MM.1S (cell line): ENCODE data around the gene DRC7.

Experiments
- DNase-seq: peaks from one replicate; pipeline ENCODE4 v3.0.0-alpha.2; 2015
- H2AFZ ChIP-seq: fragments of 300-600 bp; sonication (generic); 2 replicates; pipeline ENCODE4 v1.6.0; 2016; ENCODE audit warnings: antibody characterized with exemption, low read length
- H3F3A ChIP-seq: fragments of 300-600 bp; sonication (generic); 2 replicates; pipeline ENCODE4 v1.6.1; 2016; ENCODE audit warnings: mild to moderate bottlenecking, antibody characterized with exemption, low read length, moderate library complexity, mixed read lengths; ENCODE audit not compliant: insufficient read depth
- H3K27ac ChIP-seq: fragments of 300-600 bp; sonication (generic); 2 replicates; pipeline ENCODE4 v1.5.1; 2016; ENCODE audit warnings: mild to moderate bottlenecking, low read length
- H3K27me3 ChIP-seq: fragments of 300-600 bp; sonication (generic); replicated peaks from 2 replicates; pipeline ENCODE4 v1.6.0; 2016; ENCODE audit warnings: low read length; ENCODE audit not compliant: insufficient read depth
- H3K36me3 ChIP-seq: fragments of 300-600 bp; sonication (generic); replicated peaks from 2 replicates; pipeline ENCODE4 v1.6.1; 2016; ENCODE audit warnings: mild to moderate bottlenecking, low read length, mixed read lengths; ENCODE audit not compliant: insufficient read depth
- H3K4me1 ChIP-seq: fragments of 300-600 bp; sonication (generic); 2 replicates; pipeline ENCODE4 v1.6.1; 2016; ENCODE audit warnings: low read length, mixed read lengths
- H3K4me2 ChIP-seq: fragments of 300-600 bp; sonication (generic); 2 replicates; pipeline ENCODE4 v1.6.0; 2016; ENCODE audit warnings: low read depth, low read length
- H3K4me3 ChIP-seq: fragments of 300-600 bp; sonication (generic); 2 replicates; pipeline ENCODE4 v1.5.1; 2016; ENCODE audit warnings: low read length, mixed read lengths
- H3K79me2 ChIP-seq: fragments of 300-600 bp; sonication (generic); 2 replicates; pipeline ENCODE4 v1.6.1; 2016; ENCODE audit warnings: mixed run types, low read length, mixed read lengths
- H3K9ac ChIP-seq: fragments of 300-600 bp; sonication (generic); 2 replicates; pipeline ENCODE4 v1.6.1; 2016; ENCODE audit warnings: low read length, mixed read lengths
- H3K9me2 ChIP-seq: fragments of 300-600 bp; sonication (generic); replicated peaks from 2 replicates; pipeline ENCODE4 v1.6.1; 2016; ENCODE audit warnings: mild to moderate bottlenecking, low read length, mixed read lengths; ENCODE audit not compliant: insufficient read depth
- H3K9me3 ChIP-seq: fragments of 300-600 bp; sonication (generic); replicated peaks from 2 replicates; pipeline ENCODE4 v1.6.1; 2016; ENCODE audit warnings: mild to moderate bottlenecking, low read length, mixed read lengths; ENCODE audit not compliant: insufficient read depth
- H4K20me1 ChIP-seq: fragments of 300-600 bp; sonication (generic); 2 replicates; pipeline ENCODE4 v1.6.1; 2016; ENCODE audit warnings: mild to moderate bottlenecking, low read length, moderate library complexity, mixed read lengths; ENCODE audit not compliant: insufficient read depth
- CTCF ChIP-seq: fragments of 300-600 bp; sonication (generic); IDR thresholded peaks from 2 replicates; pipeline ENCODE4 v1.5.1; 2016; ENCODE audit warnings: antibody characterized with exemption, low read length, mixed read lengths
- EZH2 ChIP-seq: fragments of 300-600 bp; sonication (generic); optimal IDR thresholded peaks from 2 replicates; pipeline ENCODE3; 2017; ENCODE audit warnings: low read depth, mild to moderate bottlenecking, antibody characterized with exemption, low read length, mixed read lengths
- EZH2phosphoT487 ChIP-seq: fragments of 300-600 bp; sonication (generic); IDR thresholded peaks from 2 replicates; pipeline ENCODE4 v1.6.1; 2018; ENCODE audit warnings: antibody characterized with exemption, low read length

DRC7 gene

GRCh38 chr16:57688487-57688986, 6.1 kb upstream of the DRC7 start:
- Histone ChIP-seq H4K20me1 (no peaks in the 10 kb centered on the region), H2AFZ (no peak overlapping the region), H3K27me3 (no peaks in the 10 kb centered on the region), H3K4me3 (no peak overlapping the region), H3K9me3 (no peaks in the 10 kb centered on the region), H3K27ac (no peak overlapping the region), H3K9ac (no peak overlapping the region), H3K36me3 (no peaks in the 10 kb centered on the region), H3F3A (no peaks in the 10 kb centered on the region), H3K79me2 (no peaks in the 10 kb centered on the region), H3K4me1 (no peaks in the 10 kb centered on the region), H3K4me2 (no peak overlapping the region), H3K9me2 (no peaks in the 10 kb centered on the region)
- TF ChIP-seq CTCF (no peak), EZH2phosphoT487 (no peak), EZH2 (no peak)
- no peak for DNase-seq

- H3K4me2 ChIP-seq: no peak overlapping the region
- no peak overlapping the region for H3K27ac ChIP-seq
Measured at GRCh38 chr16:57688987-57689761, 5.4 kb upstream of the DRC7 start.

GRCh38 chr16:57689762-57690558, 4.6 kb upstream of the DRC7 start:
- DNase-seq: no peak
- Histone ChIP-seq H3K79me2 (no peaks in the 10 kb centered on the region), H3K4me1 (no peaks in the 10 kb centered on the region), H3K9me2 (no peaks in the 10 kb centered on the region), H3K27ac (no peak overlapping the region), H3F3A (no peaks in the 10 kb centered on the region), H3K27me3 (no peaks in the 10 kb centered on the region), H3K9ac (no peak overlapping the region), H2AFZ (no peak overlapping the region), H3K4me3 (no peak overlapping the region), H3K36me3 (no peaks in the 10 kb centered on the region), H3K9me3 (no peaks in the 10 kb centered on the region), H4K20me1 (no peaks in the 10 kb centered on the region), H3K4me2 (no peak overlapping the region)
- TF ChIP-seq CTCF: no peak
- no peak for TF ChIP-seq EZH2phosphoT487
- TF ChIP-seq EZH2: no peak

More at GRCh38 chr16:57688987-57689761, 5.4 kb upstream of the DRC7 start:
- H3K27me3 ChIP-seq: no peaks in the 10 kb centered on the region
- H3K4me3 ChIP-seq: no peak overlapping the region
- no peak for TF ChIP-seq EZH2
- no peak for TF ChIP-seq CTCF
- TF ChIP-seq EZH2phosphoT487: no peak
- H3K4me1 ChIP-seq: no peaks in the 10 kb centered on the region
- H3K9me2 ChIP-seq: no peaks in the 10 kb centered on the region
- H4K20me1 ChIP-seq: no peaks in the 10 kb centered on the region
- no peaks in the 10 kb centered on the region for H3K79me2 ChIP-seq
- no peak overlapping the region for H2AFZ ChIP-seq
- no peak overlapping the region for H3K9ac ChIP-seq
- DNase-seq: no peak
- H3F3A ChIP-seq: no peaks in the 10 kb centered on the region
- no peaks in the 10 kb centered on the region for H3K36me3 ChIP-seq
- H3K9me3 ChIP-seq: no peaks in the 10 kb centered on the region
